ENCODE data around the gene MRPS23.

DNA sequence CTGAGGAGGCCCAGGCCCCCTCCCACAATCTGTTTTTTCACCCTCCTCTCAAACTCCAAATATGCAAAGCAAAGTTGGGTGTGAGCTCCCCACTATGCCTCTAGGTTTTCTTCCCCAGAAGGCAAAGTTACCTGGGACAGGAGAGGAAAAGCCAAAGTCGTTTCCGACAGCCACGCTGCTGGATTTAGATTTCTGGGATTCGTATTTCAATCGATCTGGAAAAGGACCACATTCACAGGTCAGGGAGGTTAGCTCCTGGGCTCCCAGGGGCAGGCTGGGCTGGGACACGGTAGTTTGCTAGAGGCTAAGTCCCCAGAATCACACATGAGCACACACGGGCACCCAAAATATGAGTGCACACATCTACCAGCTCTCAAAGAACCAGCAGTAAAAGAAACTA is 21.3 kb upstream of the MRPS23 start:
- TF ChIP-seq POLR2AphosphoS5 (IDR thresholded peaks at IDR 0.05): no peak
- TF ChIP-seq POLR2A (IDR thresholded peaks at IDR 0.05): no peak
